Activated T-helper 2 cell treated with anti-CD3 and anti-CD28 coated beads, Interferon-gamma antibody, Interleukin-2, Interleukin-4, amounts not matched to agents 10 μg/mL and 5 μg/mL and 100 μg/mL, durations not matched to agents 14 hours and 24 hours and 36 hours (primary cell): ENCODE results near the gene LCA5L. TPM values are rescaled to one million over a fixed set of nuclear protein-coding genes. Genes with fewer than 3 reads are reported as not detected.

Source experiments
- total RNA-seq: library from RNA; stranded (reverse); gene quantifications from 2 replicates; pipeline ENCODE4 v1.2.3, GENCODE V29; 2022

The LCA5L gene
- total RNA-seq, 1 donor from 2014 or later = 0.32 TPM

Other genes with a start within 250 kb of the LCA5L start
- gene BRWD1, start 132.1 kb downstream of the LCA5L start, total RNA-seq = 34.8 and 36.0 TPM in 2 replicates
- 398 TPM in 2 replicates for gene HMGN1, start 96.7 kb downstream of the LCA5L start, total RNA-seq
- gene SH3BGR, start 6.2 kb upstream of the LCA5L start, total RNA-seq = 0.92 and 1.0 TPM in 2 replicates
- gene B3GALT5, start 167.2 kb upstream of the LCA5L start, total RNA-seq = not detected in 2 replicates